GM10266 (cell line): Measurements from ENCODE around the gene RNU6-1.

Source experiments
- DNase-seq: peaks from one replicate; pipeline ENCODE4 v3.0.0; 2012; ENCODE audit errors: extremely low spot score
- CTCF ChIP-seq: IDR thresholded peaks from 2 replicates; pipeline ENCODE4 v1.5.1; 2012; ENCODE audit warnings: mild to moderate bottlenecking, low read depth; ENCODE audit not compliant: control insufficient read depth, insufficient read depth; ENCODE audit errors: missing control alignments

Gene RNU6-1

GRCh38 chr15:67839499-67839928, 331 bp downstream of the RNU6-1 start:
- no peak for TF ChIP-seq CTCF
- peak; percentile 59 for DNase-seq

- DNase-seq: no peak
- TF ChIP-seq CTCF: no peak
Observed at GRCh38 chr15:67838789-67839332, 984 bp downstream of the RNU6-1 start.

- no peak for TF ChIP-seq CTCF
- DNase-seq: peak; percentile 35
Observed at GRCh38 chr15:67836955-67837354, 2.9 kb downstream of the RNU6-1 start.

- peak; percentile 69 for DNase-seq
- peak; percentile 76 for TF ChIP-seq CTCF
Observed at GRCh38 chr15:67836477-67836876, 3.4 kb downstream of the RNU6-1 start.

GRCh38 chr15:67836134-67836455, 3.8 kb downstream of the RNU6-1 start:
- TF ChIP-seq CTCF: no peak
- DNase-seq: no peak

GRCh38 chr15:67835297-67836133, 4.3 kb downstream of the RNU6-1 start:
- no peak for TF ChIP-seq CTCF
- no peak for DNase-seq

GRCh38 chr15:67834581-67835296, 5.1 kb downstream of the RNU6-1 start:
- no peak for DNase-seq
- no peak for TF ChIP-seq CTCF
